T-helper 1 cell treated with Interleukin-12 subunit alpha and Interleukin-12 subunit beta and Interleukin-4 antibody, amounts not matched to agents 30 ng/mL and 1 ng/mL, for 36 hours (primary cell): Measurements from ENCODE around the gene CACFD1. TPM values are rescaled to one million over a fixed set of nuclear protein-coding genes. Genes with fewer than 3 reads are reported as not detected.

Source experiments
- intact Hi-C: fragments of 100-400 bp; cut with micrococcal nuclease; formaldehyde crosslinking; loops from one replicate; pipeline ENCODE4 v1.15.1; 2024
- total RNA-seq: library from RNA; stranded (reverse); gene quantifications from 2 replicates; pipeline ENCODE4 v1.2.3, GENCODE V29; 2022

The CACFD1 gene
- total RNA-seq, 1 donor from 2014 or later, result 0.78 TPM

DNA sequence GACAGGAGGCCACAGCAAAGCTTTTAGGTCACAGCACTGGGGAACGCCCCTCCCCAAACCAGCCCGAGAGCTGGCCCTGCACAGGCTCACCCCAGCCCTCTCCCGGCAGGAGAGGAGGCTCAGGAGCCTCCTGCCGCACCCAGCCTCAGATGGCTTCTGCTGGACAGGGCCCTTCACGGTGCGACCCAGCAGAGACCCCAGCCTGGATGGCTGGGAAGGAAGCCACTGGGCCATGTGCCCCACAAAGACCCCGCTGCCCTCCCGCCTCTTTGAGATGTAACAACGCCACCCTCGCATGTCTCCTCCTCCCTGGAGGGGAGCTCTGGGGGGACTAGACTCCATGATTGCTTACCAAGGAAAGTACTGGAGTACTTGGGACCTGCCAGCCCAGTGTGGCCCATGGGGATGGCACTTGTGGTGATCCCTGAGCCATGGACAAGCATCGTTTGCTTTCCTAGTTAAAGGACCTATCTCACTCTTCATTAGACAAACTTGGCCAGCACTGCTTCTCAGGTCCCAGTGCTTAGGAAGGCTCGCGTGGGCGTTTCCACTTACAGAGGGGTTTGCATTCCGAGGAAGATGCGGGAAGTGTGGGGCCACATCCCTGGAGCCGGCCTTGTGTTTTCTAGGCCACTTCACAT lies 56.0 kb downstream of the CACFD1 start:
- intact Hi-C loops, result no loop called here

GRCh38 chr9:133516256-133516960 lies 56.6 kb downstream of the CACFD1 start:
- intact Hi-C loops, result no loop called here

DNA sequence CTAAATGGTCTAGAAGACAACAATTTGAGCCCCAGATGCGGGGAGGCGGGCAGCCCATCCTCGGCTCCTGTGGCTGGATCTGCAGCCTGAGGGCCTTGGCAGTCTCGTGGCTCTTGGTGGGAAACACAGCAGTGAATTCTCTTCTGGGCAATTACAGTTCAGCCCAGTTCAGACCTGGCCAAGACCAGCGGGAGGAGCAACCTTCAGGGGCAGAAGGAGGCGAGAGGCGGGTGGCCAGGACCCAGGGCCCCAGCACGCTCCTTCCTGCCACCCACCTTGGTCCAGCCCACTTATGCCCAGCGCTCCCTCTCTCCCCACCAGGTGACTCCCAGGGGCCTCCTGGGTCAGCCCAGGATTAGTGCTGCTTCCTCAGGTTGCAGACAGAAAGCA lies 57.2 kb downstream of the CACFD1 start:
- intact Hi-C loops, result no loop called here

- intact Hi-C loops, result no loop called here
These were observed 57.9 kb downstream of the CACFD1 start for GRCh38 chr9:133517711-133518110.

- intact Hi-C loops, result no loop called here
These were observed 58.4 kb downstream of the CACFD1 start for GRCh38 chr9:133518200-133518599.

- intact Hi-C loops, result no loop called here
These were observed 59.1 kb downstream of the CACFD1 start for GRCh38 chr9:133518706-133519449.

- intact Hi-C loops, result no loop called here
These were observed 59.9 kb downstream of the CACFD1 start for GRCh38 chr9:133519693-133520092.

GRCh38 chr9:133520121-133520835 lies 60.5 kb downstream of the CACFD1 start:
- intact Hi-C loops, result no loop called here

Other genes with a start within 250 kb of the CACFD1 start
- 2.1 and 2.5 TPM in 2 replicates for gene ABO, start 184.8 kb upstream of the CACFD1 start, total RNA-seq
- 14.9 and 15.6 TPM in 2 replicates for gene SURF6, start 123.8 kb upstream of the CACFD1 start, total RNA-seq
- 31.4 and 32.0 TPM in 2 replicates for gene MED22, start 111.8 kb upstream of the CACFD1 start, total RNA-seq
- 1,761 and 1,774 TPM in 2 replicates for gene RPL7A, start 111.8 kb upstream of the CACFD1 start, total RNA-seq
- gene SURF1, start 103.5 kb upstream of the CACFD1 start, total RNA-seq, result 40.7 and 46.9 TPM in 2 replicates
- gene SURF2, start 103.4 kb upstream of the CACFD1 start, total RNA-seq, result 17.5 and 21.2 TPM in 2 replicates
- 227 and 232 TPM in 2 replicates for gene SURF4, start 83.9 kb upstream of the CACFD1 start, total RNA-seq
- 0.39 and 1.3 TPM in 2 replicates for gene STKLD1, start 83.6 kb upstream of the CACFD1 start, total RNA-seq
- gene REXO4, start 42.0 kb upstream of the CACFD1 start, total RNA-seq, result 24.0 and 26.3 TPM in 2 replicates
- 1.7 and 2.5 TPM in 2 replicates for gene ADAMTS13, start 37.6 kb upstream of the CACFD1 start, total RNA-seq
- 3.2 and 4.2 TPM in 2 replicates for gene SLC2A6, start 19.1 kb downstream of the CACFD1 start, total RNA-seq
- gene MYMK, start 65.0 kb downstream of the CACFD1 start, total RNA-seq, result not detected in 2 replicates
- not detected in 2 replicates for gene ADAMTSL2, start 74.7 kb downstream of the CACFD1 start, total RNA-seq
- not detected in 2 replicates for gene FAM163B, start 149.4 kb downstream of the CACFD1 start, total RNA-seq
- 0.05 TPM in 1 of 2 replicates, not detected in the other for gene DBH, start 176.4 kb downstream of the CACFD1 start, total RNA-seq